ENCODE results near the gene EP300. TPM values are rescaled to one million over a fixed set of nuclear protein-coding genes. Genes with fewer than 3 reads are reported as not detected.

EP300 gene
- total RNA-seq, 1 donor from 2014 or later: 89.2 TPM

GRCh38 chr22:41110968-41111367, 18.6 kb downstream of the EP300 start:
- TF ChIP-seq CTCF (conservative IDR thresholded peaks at IDR 0.05): no peak
- Mint-ChIP-seq H3K4me3 (no peak overlapping the region), H3K36me3 (ENCODE audit: low read depth) (peaks cover 5% of the 10 kb centered on the region), H3K4me1 (peaks cover 5% of the 10 kb centered on the region), H3K27ac (ENCODE audit: unreplicated experiment) (no peak overlapping the region), H3K9me3 (no peaks in the 10 kb centered on the region), H3K27me3 (ENCODE audit: low read depth) (no peaks in the 10 kb centered on the region)
- no peak for DNase-seq (ENCODE audit: low read depth, low spot score)

- H3K4me1 Mint-ChIP-seq: no peaks in the 10 kb centered on the region
- no peak for DNase-seq (ENCODE audit: low read depth, low spot score)
- peaks cover 18% of the 10 kb centered on the region for H3K36me3 Mint-ChIP-seq (ENCODE audit: low read depth)
- H3K9me3 Mint-ChIP-seq: no peaks in the 10 kb centered on the region
- no peak overlapping the region for H3K4me3 Mint-ChIP-seq
- H3K27me3 Mint-ChIP-seq (ENCODE audit: low read depth): no peaks in the 10 kb centered on the region
- TF ChIP-seq CTCF (conservative IDR thresholded peaks at IDR 0.05): no peak
- H3K27ac Mint-ChIP-seq (ENCODE audit: unreplicated experiment): no peak overlapping the region
Observed at GRCh38 chr22:41116342-41116741, 23.9 kb downstream of the EP300 start.

- H3K36me3 Mint-ChIP-seq (ENCODE audit: low read depth): peaks cover 18% of the 10 kb centered on the region
- DNase-seq (ENCODE audit: low read depth, low spot score): no peak
- H3K4me1 Mint-ChIP-seq: no peaks in the 10 kb centered on the region
- H3K9me3 Mint-ChIP-seq: no peaks in the 10 kb centered on the region
- no peaks in the 10 kb centered on the region for H3K27me3 Mint-ChIP-seq (ENCODE audit: low read depth)
- no peak overlapping the region for H3K4me3 Mint-ChIP-seq
- no peak for TF ChIP-seq CTCF (conservative IDR thresholded peaks at IDR 0.05)
- no peak overlapping the region for H3K27ac Mint-ChIP-seq (ENCODE audit: unreplicated experiment)
Observed at GRCh38 chr22:41117127-41117965, 25.0 kb downstream of the EP300 start.

GRCh38 chr22:41123151-41123550, 30.8 kb downstream of the EP300 start:
- TF ChIP-seq CTCF (conservative IDR thresholded peaks at IDR 0.05): no peak
- H3K27ac Mint-ChIP-seq (ENCODE audit: unreplicated experiment): no peak overlapping the region
- no peak overlapping the region for H3K4me3 Mint-ChIP-seq
- H3K9me3 Mint-ChIP-seq: no peaks in the 10 kb centered on the region
- DNase-seq (ENCODE audit: low read depth, low spot score): no peak
- peaks cover 14% of the 10 kb centered on the region for H3K36me3 Mint-ChIP-seq (ENCODE audit: low read depth)
- H3K4me1 Mint-ChIP-seq: no peaks in the 10 kb centered on the region
- no peaks in the 10 kb centered on the region for H3K27me3 Mint-ChIP-seq (ENCODE audit: low read depth)

GRCh38 chr22:41124086-41124485, 31.7 kb downstream of the EP300 start:
- TF ChIP-seq CTCF (conservative IDR thresholded peaks at IDR 0.05): no peak
- peaks cover 14% of the 10 kb centered on the region for H3K36me3 Mint-ChIP-seq (ENCODE audit: low read depth)
- H3K4me1 Mint-ChIP-seq: no peaks in the 10 kb centered on the region
- no peaks in the 10 kb centered on the region for H3K9me3 Mint-ChIP-seq
- H3K4me3 Mint-ChIP-seq: no peak overlapping the region
- no peaks in the 10 kb centered on the region for H3K27me3 Mint-ChIP-seq (ENCODE audit: low read depth)
- no peak overlapping the region for H3K27ac Mint-ChIP-seq (ENCODE audit: unreplicated experiment)
- DNase-seq (ENCODE audit: low read depth, low spot score): no peak
